SU-DHL-6 (cell line): Measurements from ENCODE around the gene SH3RF3.

Experiments used
- CTCF ChIP-seq: fragments of 200-600 bp; sonication (generic); IDR thresholded peaks from one replicate; pipeline ENCODE4 v1.5.1; 2017; ENCODE audit warnings: antibody characterized with exemption, mild to moderate bottlenecking, low read length, moderate library complexity; ENCODE audit not compliant: insufficient read depth, poor library complexity, severe bottlenecking
- EZH2phosphoT487 ChIP-seq: fragments of 200-600 bp; sonication (generic), shearing (Covaris generic); conservative IDR thresholded peaks from 2 replicates; pipeline ENCODE4 v1.6.1; 2018; ENCODE audit warnings: mild to moderate bottlenecking, antibody characterized with exemption, low read length, moderate library complexity, mixed read lengths

- TF ChIP-seq EZH2phosphoT487: no peak
- no peak for TF ChIP-seq CTCF
Measured at GRCh38 chr2:109244304-109244582, 115.2 kb downstream of the SH3RF3 start.
